SK-N-SH (cell line): ENCODE data around the gene BABAM2.

Experiments
- GABPA ChIP-seq: IDR thresholded peaks from 2 replicates; pipeline ENCODE4 v1.4.0; 2012; ENCODE audit warnings: low read depth, mild to moderate bottlenecking
- JUND ChIP-seq: IDR thresholded peaks from 2 replicates; pipeline ENCODE4 v1.4.0; 2012
- MEF2A ChIP-seq: IDR thresholded peaks from 2 replicates; pipeline ENCODE4 v1.4.0; 2012; ENCODE audit warnings: low read depth, borderline replicate concordance
- MXI1 ChIP-seq: IDR thresholded peaks from 2 replicates; pipeline ENCODE4 v1.6.1; 2012; ENCODE audit warnings: mild to moderate bottlenecking, low read depth, low read length, improper control_type of control experiment
- NRF1 ChIP-seq: IDR thresholded peaks from 2 replicates; pipeline ENCODE4 v1.6.1; 2012; ENCODE audit warnings: low read depth, mild to moderate bottlenecking, low read length
- POLR2AphosphoS5 ChIP-seq: IDR thresholded peaks from 2 replicates; pipeline ENCODE4 v1.6.1; 2012; ENCODE audit warnings: low read depth, low read length
- SMC3 ChIP-seq: IDR thresholded peaks from 2 replicates; pipeline ENCODE4 v1.6.1; 2012; ENCODE audit warnings: low read depth, low read length, improper control_type of control experiment
- TEAD4 ChIP-seq: IDR thresholded peaks from 2 replicates; pipeline ENCODE4 v1.4.0; 2012; ENCODE audit warnings: mild to moderate bottlenecking, borderline replicate concordance; ENCODE audit not compliant: insufficient read depth
- TF ChIP-seq, protein P1 (sequence below): IDR thresholded peaks from 2 replicates; pipeline ENCODE4 v1.4.0; 2012; ENCODE audit warnings: low read depth
- TF ChIP-seq, protein P2 (sequence below): fragments of 200-600 bp; sonication (generic); IDR thresholded peaks from 2 replicates; pipeline ENCODE4 v1.6.1; 2017; ENCODE audit warnings: antibody characterized with exemption, mild to moderate bottlenecking, moderate library complexity

DNA sequence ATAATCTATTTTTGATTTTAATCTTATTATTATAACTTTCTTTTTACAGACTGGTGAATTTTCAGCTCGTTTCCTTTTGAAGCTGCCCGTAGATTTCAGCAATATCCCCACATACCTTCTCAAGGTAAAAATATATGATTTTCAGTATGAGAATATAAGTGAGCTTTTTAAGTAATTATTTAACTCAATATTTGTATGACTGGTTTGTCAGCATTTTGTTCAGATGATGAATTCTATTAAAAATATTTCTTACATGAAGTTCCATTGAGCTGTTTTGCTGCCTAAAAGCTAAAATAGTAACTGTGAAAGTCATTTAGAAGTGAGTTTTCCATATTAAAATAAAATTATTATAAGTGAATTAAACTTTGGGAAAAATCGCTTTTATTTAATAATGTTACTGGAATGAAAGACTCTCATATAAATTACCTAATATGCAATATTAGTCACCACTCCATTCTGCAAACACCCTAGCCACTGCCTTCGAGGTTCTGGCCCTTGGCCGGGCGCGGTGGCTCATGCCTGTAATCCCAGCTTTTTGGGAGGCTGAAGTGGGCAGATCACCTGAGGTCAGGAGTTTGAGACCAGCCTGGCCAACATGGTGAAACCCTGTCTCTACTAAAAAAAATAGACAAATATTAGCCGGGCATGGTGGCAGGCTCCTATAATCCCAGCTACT is 155.3 kb downstream of the BABAM2 start:
- TF ChIP-seq MXI1: no peak
- no peak for TF ChIP-seq MEF2A
- TF ChIP-seq TEAD4: no peak
- TF ChIP-seq, protein P1, sequence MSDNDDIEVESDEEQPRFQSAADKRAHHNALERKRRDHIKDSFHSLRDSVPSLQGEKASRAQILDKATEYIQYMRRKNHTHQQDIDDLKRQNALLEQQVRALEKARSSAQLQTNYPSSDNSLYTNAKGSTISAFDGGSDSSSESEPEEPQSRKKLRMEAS: no peak
- TF ChIP-seq, protein P2, sequence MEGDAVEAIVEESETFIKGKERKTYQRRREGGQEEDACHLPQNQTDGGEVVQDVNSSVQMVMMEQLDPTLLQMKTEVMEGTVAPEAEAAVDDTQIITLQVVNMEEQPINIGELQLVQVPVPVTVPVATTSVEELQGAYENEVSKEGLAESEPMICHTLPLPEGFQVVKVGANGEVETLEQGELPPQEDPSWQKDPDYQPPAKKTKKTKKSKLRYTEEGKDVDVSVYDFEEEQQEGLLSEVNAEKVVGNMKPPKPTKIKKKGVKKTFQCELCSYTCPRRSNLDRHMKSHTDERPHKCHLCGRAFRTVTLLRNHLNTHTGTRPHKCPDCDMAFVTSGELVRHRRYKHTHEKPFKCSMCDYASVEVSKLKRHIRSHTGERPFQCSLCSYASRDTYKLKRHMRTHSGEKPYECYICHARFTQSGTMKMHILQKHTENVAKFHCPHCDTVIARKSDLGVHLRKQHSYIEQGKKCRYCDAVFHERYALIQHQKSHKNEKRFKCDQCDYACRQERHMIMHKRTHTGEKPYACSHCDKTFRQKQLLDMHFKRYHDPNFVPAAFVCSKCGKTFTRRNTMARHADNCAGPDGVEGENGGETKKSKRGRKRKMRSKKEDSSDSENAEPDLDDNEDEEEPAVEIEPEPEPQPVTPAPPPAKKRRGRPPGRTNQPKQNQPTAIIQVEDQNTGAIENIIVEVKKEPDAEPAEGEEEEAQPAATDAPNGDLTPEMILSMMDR: no peak
- no peak for TF ChIP-seq SMC3
- no peak for TF ChIP-seq NRF1
- TF ChIP-seq POLR2AphosphoS5: no peak
- TF ChIP-seq GABPA: no peak
- no peak for TF ChIP-seq JUND
